HG02571 (cell line): ENCODE data around the gene ITGA3.
"Not testable (repeated sequence)": the region's sequence is repeated elsewhere in the genome, so short reads cannot be mapped to it uniquely, and the experiment has no call there.

Experiments
- ATAC-seq: cut with Tn5 transposase; IDR thresholded peaks from one replicate; pipeline ENCODE4 v1.9.1; 2021; ENCODE audit warnings: mild to moderate bottlenecking, moderate library complexity; ENCODE audit not compliant: unreplicated experiment

The ITGA3 gene

DNA sequence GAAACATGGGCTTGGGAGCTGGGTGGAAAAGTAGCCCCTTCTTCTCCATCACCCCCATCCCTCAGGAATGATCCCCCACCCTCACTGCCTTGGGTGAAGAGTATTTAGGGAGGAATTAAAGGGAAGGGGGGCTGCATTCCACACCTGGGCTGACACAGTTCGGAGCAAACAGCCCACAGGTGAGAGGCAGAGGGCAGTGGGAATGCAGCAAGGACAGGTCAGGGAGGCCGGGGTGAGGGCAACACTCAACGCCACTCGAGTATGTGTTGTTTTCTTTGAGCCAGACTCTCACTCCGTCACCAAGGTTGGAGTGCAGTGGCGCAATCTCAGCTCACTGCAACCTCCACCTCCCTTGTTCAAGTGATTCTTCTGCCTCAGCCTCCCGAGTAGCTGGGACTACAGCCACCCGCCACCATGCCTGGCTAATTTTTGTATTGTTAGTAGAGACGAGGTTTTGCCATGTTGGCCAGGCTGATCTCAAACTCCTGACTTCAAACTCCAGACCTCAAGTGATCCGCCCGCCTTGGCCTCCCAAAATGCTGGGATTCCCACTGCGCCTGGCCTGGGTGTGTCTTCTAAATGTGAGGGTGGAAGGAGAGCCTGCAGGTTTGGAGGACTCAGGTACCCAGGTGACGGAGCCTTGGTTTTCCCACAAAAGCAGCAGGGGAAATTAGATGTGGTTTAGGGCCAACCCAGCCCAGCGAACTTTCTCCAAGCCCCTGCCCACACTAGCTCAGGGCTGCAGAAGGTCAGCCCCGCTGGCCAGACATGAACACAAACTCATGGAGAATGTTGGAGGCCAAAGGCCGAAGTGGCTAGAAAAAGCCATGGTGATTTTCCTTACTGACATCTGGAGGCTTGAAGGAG, 21.2 kb upstream of the ITGA3 start:
- ATAC-seq = no peak

DNA sequence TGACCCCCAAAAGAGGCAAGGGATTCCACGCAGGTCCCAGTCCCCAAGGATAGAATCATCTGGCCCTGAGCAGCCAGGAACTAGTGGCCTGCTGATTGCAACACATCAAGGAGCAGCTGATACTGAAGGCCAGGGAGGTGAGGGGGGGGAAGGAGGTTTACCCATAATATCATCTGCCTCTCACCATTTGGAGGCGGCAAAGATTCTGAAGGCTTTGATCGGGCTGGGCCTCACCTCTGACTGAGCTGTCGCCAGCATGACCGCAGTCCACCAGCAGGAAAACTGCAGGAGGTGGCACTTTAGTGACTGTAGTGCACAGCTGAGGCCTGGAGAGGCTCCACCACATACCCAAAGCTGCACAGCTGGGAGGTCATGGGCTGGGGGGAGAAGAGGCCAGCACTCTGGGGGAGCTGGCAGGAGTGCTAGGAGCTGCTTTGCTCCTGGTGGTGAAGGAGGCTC, 20.5 kb upstream of the ITGA3 start:
- ATAC-seq = no peak

GRCh38 chr17:50035945-50036344, 20.0 kb upstream of the ITGA3 start:
- no peak for ATAC-seq

DNA sequence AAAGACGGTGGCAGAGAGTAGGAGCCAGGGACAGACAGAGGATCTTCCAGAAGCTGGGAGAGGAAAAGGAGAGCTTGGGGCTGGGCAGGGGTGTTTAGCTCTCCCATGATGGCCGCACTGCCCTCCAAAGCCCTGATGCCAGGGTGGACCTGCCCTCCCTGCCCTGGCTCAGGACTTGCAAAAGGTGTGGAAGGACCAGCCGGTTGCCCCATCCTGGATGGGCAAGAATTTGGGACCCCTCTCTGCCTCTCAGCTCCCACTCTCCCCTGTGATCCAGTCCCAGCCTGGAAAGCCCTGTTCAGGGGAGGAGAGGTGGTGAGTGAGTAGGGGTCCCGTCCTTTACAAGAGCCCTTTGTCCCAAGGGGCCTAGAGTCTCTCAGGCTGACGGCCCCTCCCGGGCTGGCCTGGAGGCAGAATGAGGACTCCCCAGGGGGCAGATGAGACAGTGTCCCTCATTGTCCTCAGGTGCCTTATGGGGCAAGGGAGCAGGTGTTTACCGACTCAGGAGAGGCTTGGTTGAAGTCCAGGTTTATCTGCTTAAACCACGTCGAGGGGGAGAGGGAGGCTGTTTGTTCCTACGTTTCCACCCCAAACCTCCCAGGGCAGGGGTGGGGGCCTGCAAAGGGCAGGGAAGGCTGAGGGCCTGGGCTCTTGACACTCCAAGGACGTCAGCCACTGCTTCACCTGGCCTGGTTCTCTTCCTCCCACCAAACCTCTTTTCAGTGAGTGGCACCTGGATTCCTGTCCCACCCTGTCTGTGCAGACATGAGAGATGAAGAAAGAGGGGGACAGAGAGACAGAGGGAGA, 19.3 kb upstream of the ITGA3 start:
- ATAC-seq = no peak

GRCh38 chr17:50037321-50038107, 18.4 kb upstream of the ITGA3 start:
- no peak for ATAC-seq

GRCh38 chr17:50039058-50039457, 16.9 kb upstream of the ITGA3 start:
- ATAC-seq = no peak

GRCh38 chr17:50040496-50040895, 15.4 kb upstream of the ITGA3 start:
- not testable (repeated sequence) for ATAC-seq

DNA sequence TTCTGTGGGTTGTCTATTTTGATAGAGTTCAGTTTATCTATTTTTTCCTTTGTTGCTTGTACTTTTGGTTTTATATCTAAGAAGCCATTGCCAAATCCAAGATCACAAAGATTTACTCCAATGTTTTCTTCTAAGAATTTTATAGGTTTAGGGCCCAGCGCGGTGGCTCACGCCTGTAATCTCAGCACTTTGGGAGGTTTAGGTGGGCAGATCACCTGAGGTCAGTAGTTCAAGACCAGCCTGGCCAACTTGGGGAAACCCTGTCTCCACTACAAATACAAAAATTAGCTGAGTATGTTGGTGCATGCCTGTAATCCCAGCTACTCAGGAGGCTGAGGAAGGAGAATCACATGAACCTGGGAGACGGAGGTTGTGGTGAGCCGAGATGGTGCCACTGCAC, 13.7 kb upstream of the ITGA3 start:
- ATAC-seq = no peak

DNA sequence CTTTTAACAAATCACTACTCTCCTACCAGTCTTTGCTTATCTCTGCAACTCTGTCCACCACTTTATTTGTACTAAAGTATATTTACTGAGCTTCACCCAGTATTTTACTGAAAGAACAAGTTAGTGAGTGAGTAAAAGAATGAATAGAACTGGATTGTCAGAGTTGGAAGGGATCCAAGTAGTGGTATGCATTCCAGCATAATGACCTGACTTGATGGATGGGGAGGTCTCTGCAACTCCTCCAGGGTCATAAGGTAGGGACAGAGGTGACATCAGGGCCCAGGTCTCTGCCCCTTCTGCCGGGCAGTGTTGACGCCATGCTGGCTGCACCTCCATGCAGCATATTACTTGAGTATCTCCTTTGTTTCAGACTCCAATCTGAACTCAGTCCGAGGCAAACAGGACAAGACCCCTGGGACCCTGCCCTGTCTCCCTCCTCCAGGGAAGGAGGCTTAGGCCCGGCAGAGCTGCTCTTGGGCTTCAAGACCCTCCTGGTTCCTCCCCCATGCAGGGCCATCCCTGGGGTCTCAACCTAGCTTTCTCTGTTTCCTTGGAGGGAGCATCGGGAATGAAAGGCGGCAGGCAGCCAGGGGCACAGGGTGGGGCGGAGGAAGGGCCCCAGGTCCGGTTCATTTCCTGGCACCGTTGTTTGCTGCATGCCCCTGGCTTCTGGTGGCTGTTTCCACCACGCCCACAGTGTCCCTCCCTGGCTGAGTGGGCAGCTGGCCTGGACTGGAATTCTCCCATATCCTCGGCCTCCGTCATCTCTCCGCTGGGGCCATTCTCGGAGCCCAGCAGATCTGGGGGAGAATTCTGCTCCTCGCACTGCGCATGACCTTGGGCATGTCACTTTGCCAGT, 12.4 kb upstream of the ITGA3 start:
- ATAC-seq = no peak

GRCh38 chr17:50044483-50044882, 11.4 kb upstream of the ITGA3 start:
- no peak for ATAC-seq

DNA sequence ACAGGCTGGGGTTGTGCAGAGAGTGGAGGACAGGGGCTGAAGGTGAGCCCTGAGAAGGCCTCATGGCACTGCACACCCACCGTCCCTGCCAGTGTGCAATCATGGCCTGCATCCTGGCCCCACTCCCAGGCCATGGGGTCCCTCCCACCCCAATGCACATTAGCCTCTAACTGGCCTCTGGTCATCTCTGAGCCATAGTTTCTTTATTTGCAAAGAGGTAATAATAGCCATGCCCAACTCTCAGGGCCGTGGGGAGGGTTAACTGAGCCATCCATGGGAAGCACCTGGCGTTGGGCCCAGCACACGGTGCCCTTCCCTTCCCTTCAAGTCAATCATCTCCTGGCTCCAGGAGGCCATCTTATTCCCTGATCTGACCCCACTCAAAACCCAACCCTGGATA, 10.8 kb upstream of the ITGA3 start:
- ATAC-seq = no peak

DNA sequence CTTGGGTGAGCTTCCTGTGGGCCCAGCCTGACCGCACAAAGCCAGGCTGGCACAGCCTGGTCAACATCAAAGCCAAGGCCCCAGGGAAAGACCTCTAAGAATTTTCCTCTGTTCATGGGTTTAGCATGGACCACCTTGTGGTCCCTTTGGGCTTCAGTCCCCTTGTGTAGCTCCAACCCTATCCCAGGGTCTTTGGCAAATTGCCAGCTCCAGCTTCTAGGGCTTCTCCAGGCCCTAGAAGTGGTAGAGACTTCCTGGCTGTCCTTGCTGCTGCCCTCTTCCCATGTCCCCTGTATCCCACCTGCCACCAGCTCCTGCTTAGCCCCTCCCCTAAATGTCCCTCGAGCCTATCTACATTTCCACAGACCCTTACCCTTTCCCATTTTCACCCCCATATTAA, 9.7 kb upstream of the ITGA3 start:
- no peak for ATAC-seq

- no peak for ATAC-seq
Observed at GRCh38 chr17:50046667-50047066, 9.2 kb upstream of the ITGA3 start.

- no peak for ATAC-seq
Observed at GRCh38 chr17:50047083-50047482, 8.8 kb upstream of the ITGA3 start.

DNA sequence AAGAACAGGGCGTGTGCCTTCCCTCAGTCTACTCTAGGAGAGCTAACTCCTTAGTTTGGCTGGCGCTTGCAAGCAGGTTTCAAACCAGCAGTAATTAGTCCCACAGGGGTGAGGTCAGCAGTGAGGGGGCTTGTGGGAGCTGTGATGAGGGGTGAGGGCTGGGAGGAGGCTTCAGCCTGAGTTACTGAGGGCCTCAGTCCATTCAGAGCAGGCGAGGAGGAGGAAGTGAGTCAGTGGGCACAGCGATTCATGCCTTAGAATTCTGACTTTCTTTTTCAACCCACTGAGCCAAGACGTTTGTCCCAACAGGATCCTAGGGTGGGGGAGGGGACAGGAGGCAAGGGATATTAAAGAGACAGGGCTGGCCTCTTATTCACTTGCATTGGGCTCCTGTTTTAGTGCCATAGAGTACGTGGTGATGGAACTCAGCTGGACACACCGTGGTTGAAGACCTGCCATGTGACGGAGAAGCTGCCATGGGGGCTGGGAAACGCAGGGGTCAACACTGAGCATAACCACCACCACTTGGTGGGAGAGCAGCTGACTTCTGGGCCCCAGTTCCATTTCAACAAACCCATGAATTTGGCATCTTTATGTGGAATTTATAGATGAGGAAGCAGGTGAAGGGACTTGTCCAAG, 8.3 kb upstream of the ITGA3 start:
- ATAC-seq = no peak

DNA sequence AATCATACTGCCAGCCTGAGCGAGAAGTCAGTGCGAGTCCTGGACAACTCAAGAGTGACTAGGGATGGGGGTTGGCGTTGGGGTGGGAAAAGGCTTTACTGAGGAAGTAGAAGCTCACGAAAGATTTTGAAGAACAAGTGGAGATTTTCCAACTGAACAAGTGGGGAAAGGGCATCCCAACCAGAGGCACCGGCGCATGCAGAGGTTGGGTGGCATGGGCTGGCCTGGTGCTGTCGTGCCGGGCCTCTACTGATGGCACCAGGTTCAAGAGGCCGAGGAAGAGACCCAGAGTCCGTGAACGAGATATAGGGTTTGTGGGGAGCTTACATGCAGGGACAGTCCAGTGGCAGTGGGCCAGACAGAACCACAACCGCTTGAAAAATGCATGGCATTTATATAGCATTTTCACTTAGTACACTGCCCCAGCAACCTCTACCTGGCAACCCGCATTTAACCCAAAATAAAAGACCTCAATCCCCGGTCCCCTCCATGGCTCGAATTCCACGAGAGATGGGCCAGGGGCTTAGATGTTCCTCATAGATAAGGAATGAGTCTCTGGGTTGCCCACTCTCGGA, 7.7 kb upstream of the ITGA3 start:
- no peak for ATAC-seq

DNA sequence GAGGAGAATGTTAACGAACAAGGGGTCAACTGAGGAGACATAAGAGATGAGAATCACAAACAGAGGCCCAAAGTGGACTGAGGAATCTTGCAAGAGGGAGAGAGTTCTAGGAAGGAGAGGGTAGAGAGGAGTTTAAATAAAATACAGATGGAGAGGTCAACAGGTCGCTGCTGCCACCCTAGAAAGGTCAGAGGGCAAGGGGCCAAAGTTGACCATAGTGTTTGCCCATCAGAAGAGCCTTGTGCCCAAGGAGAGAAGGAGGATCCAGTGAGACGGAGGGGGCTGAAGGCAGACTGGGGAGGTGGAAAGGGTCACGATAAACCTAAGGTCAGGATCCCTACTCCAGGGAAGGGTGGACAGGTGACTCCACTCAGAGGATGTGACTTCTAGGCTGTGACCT, 6.9 kb upstream of the ITGA3 start:
- ATAC-seq = no peak

GRCh38 chr17:50049636-50050035, 6.3 kb upstream of the ITGA3 start:
- ATAC-seq = no peak

DNA sequence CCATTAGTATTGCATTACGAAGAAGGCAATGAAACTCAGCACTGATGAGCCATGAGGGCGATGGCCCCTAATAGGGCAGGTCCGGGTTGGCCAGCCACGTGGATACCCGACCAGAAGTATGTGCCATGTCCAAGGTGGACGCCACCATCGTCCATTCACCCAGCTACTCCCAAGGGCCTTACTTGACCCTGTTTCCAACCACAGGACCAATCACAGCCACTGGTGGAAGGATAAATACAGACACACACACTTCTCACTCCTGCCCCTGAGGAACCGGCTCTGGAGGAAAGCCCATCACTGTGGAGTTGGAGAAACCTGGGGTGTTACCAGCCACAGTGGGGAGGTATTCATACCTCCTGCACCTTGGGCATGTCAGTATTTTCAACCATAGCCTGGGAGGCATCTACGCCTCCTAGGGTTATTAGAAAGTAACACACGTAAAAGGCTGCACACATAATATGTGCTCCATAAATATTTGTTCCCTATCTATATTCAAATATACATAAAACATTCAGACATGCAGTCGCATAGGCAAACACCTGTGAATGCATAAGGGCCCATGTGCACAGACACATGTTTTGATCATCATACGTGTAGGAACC, 5.4 kb upstream of the ITGA3 start:
- ATAC-seq = no peak
